Measurements from ENCODE around the gene ETV3.
"Not testable (repeated sequence)": the region's sequence is repeated elsewhere in the genome, so short reads cannot be mapped to it uniquely, and the experiment has no call there.

The ETV3 gene

GRCh38 chr1:157138220-157139051 lies at the start of gene ETV3:
Gene ETV3 (minus strand): TSS chr1:157138395. CDS start chr1:157136352, 2,043 bp downstream.
- peak; percentile 96 for DNase-seq

GRCh38 chr1:157186281-157186992 lies 48.2 kb upstream of the ETV3 start:
- DNase-seq: no peak

GRCh38 chr1:157183870-157184269 lies 45.7 kb upstream of the ETV3 start:
- no peak for DNase-seq

- DNase-seq: not testable (repeated sequence)
Measured at GRCh38 chr1:157182371-157182770, 44.2 kb upstream of the ETV3 start.

- DNase-seq: no peak
Measured at GRCh38 chr1:157181790-157182189, 43.6 kb upstream of the ETV3 start.

- no peak for DNase-seq
Measured at GRCh38 chr1:157181258-157181657, 43.1 kb upstream of the ETV3 start.

- no peak for DNase-seq
Measured at GRCh38 chr1:157178490-157178889, 40.3 kb upstream of the ETV3 start.

- no peak for DNase-seq
Measured at GRCh38 chr1:157177733-157178394, 39.7 kb upstream of the ETV3 start.

- no peak for DNase-seq
Measured at GRCh38 chr1:157176591-157177121, 38.5 kb upstream of the ETV3 start.

- DNase-seq: no peak
Measured at GRCh38 chr1:157176016-157176415, 37.8 kb upstream of the ETV3 start.

- DNase-seq: no peak
Measured at GRCh38 chr1:157173900-157174410, 35.8 kb upstream of the ETV3 start.

- not testable (repeated sequence) for DNase-seq
Measured at GRCh38 chr1:157173241-157173640, 35.0 kb upstream of the ETV3 start.

- not testable (repeated sequence) for DNase-seq
Measured at GRCh38 chr1:157172591-157172990, 34.4 kb upstream of the ETV3 start.

- DNase-seq: not testable (repeated sequence)
Measured at GRCh38 chr1:157171903-157172503, 33.8 kb upstream of the ETV3 start.

GRCh38 chr1:157170677-157171515 lies 32.7 kb upstream of the ETV3 start:
- no peak for DNase-seq

GRCh38 chr1:157168015-157168414 lies 29.8 kb upstream of the ETV3 start:
- DNase-seq: no peak

GRCh38 chr1:157167437-157167836 lies 29.2 kb upstream of the ETV3 start:
- DNase-seq: no peak

- DNase-seq: no peak
Measured at GRCh38 chr1:157166590-157166989, 28.4 kb upstream of the ETV3 start.

GRCh38 chr1:157163273-157164127 lies 25.3 kb upstream of the ETV3 start:
- DNase-seq: peak; percentile 43

- no peak for DNase-seq
Measured at GRCh38 chr1:157162345-157162744, 24.1 kb upstream of the ETV3 start.

- no peak for DNase-seq
Measured at GRCh38 chr1:157161901-157162300, 23.7 kb upstream of the ETV3 start.

All from NCI-H226 (cell line).